ENCODE results near the gene COL25A1.
A peak's percentile ranks its signal among the peaks of the same experiment; 100 is the strongest.

COL25A1 gene

GRCh38 chr4:108834835-108835384, 467.5 kb downstream of the COL25A1 start:
- DNase-seq, result peak; percentile 52

GRCh38 chr4:108834166-108834834, 468.2 kb downstream of the COL25A1 start:
- no peak for DNase-seq

- DNase-seq, result no peak
Measured at GRCh38 chr4:108833046-108833445, 469.4 kb downstream of the COL25A1 start.

- DNase-seq, result no peak
Measured at GRCh38 chr4:108831886-108832285, 470.6 kb downstream of the COL25A1 start.

GRCh38 chr4:108831291-108831690, 471.2 kb downstream of the COL25A1 start:
- DNase-seq, result no peak

- no peak for DNase-seq
Measured at GRCh38 chr4:108830509-108831244, 471.8 kb downstream of the COL25A1 start.

- no peak for DNase-seq
Measured at GRCh38 chr4:108829966-108830492, 472.4 kb downstream of the COL25A1 start.

- DNase-seq, result no peak
Measured at GRCh38 chr4:108828620-108829019, 473.8 kb downstream of the COL25A1 start.

GRCh38 chr4:108825737-108826136, 476.7 kb downstream of the COL25A1 start:
- DNase-seq, result no peak

- DNase-seq, result no peak
Measured at GRCh38 chr4:108821351-108821930, 481.0 kb downstream of the COL25A1 start.

GRCh38 chr4:108820492-108821350, 481.7 kb downstream of the COL25A1 start:
- DNase-seq, result no peak

GRCh38 chr4:108814326-108814725, 488.1 kb downstream of the COL25A1 start:
- DNase-seq, result no peak

- no peak for DNase-seq
Measured at GRCh38 chr4:108813261-108813660, 489.2 kb downstream of the COL25A1 start.

- DNase-seq, result no peak
Measured at GRCh38 chr4:108811486-108811885, 491.0 kb downstream of the COL25A1 start.

- no peak for DNase-seq
Measured at GRCh38 chr4:108810087-108810486, 492.4 kb downstream of the COL25A1 start.

GRCh38 chr4:108804648-108805273, 497.7 kb downstream of the COL25A1 start:
- no peak for DNase-seq

GRCh38 chr4:108799306-108799705, 503.2 kb downstream of the COL25A1 start:
- DNase-seq, result no peak

GRCh38 chr4:108796173-108796572, 506.3 kb downstream of the COL25A1 start:
- no peak for DNase-seq

- no peak for DNase-seq
Measured at GRCh38 chr4:108795733-108796132, 506.7 kb downstream of the COL25A1 start.

GRCh38 chr4:108794136-108794535, 508.3 kb downstream of the COL25A1 start:
- no peak for DNase-seq

- DNase-seq, result no peak
Measured at GRCh38 chr4:108793415-108793814, 509.0 kb downstream of the COL25A1 start.

GRCh38 chr4:108788731-108789130, 513.7 kb downstream of the COL25A1 start:
- DNase-seq, result no peak

Measured in NCI-H526 treated with DMSO at 0.1 percent for 48 hours (cell line).